ENCODE measurements around the gene PNMA6F.
"Not testable (repeated sequence)": the region's sequence is repeated elsewhere in the genome, so short reads cannot be mapped to it uniquely, and the experiment has no call there.

PNMA6F gene

DNA sequence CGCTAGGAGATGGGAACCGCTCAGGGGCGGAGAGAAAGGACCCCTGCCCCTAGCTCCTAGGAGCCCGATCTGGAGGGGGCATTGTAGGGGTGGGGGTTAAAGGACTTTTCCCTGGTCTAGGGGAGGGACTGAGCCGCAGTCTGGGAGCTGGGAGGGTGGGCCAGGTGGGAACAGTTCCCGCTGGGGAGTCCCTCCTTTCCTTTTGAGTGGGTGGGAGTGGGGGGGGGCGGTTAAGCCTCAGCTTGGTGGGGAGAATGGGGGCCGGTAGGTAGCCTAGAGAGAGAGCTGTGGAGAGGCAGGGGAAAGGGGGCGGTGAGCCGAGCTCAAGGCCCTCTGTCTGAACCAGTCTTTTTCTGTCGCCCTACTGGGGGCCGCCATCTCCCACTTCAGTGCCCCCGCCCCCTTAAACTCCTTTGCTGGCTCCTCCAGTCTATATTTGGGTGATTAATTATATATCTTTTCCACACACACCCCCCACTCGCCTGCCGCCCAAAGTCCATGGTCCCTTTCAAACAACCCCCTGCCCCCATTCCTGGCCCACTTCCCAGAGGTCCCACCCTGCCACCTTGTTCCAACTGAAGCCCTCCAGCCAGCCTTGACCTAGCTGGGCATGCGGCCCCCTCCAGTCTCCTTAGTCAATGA, 13.2 kb upstream of the PNMA6F start:
- DNase-seq: no peak

DNA sequence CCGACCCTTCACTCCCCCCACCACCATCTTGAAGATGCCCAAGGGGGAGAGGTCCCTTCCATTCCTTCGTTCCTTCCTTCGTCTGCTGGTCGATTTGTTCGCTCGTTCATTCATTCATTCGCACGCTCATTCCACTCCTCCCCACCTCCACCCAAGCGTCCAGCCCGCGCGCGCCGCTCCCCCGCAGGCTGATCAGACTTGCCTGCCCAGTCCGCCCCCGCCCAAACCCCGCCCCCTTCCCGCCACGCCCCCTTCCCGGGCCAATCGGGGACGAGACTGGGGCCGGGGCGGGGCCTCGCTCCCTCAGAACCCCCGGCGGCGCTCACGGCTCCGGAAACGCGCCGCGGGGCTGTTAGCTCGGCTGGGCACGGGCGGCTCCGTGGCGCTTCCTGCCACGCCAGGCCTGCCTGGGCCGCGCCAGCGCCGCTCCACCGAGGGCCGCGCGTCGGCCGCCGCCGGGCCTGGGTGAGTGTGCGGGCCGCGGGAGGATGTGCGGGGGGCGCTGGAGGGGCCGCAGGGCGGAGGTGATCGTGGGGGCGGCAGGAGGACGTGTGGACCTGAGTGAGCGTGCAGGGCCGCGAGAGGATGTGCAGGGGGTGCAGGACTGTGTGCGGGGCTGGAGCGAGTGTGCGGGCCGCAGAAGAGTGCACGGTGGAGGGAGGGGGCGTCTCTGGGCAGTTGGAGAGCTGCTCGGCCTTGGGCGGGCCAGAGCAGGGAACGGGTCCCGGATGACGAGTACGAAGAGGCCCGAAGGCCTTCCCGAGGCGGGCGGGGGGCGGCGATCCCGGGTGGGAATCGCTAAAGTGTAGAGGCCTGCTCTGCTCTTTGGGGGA, 12.5 kb upstream of the PNMA6F start, which contains the start of gene ZNF275:
Gene ZNF275, plus strand, starts transcription at position 333 of the 833 bp plus-strand sequence. CDS start 2,527 bp downstream, outside the sequence.
- peak; percentile 89 for DNase-seq

DNA sequence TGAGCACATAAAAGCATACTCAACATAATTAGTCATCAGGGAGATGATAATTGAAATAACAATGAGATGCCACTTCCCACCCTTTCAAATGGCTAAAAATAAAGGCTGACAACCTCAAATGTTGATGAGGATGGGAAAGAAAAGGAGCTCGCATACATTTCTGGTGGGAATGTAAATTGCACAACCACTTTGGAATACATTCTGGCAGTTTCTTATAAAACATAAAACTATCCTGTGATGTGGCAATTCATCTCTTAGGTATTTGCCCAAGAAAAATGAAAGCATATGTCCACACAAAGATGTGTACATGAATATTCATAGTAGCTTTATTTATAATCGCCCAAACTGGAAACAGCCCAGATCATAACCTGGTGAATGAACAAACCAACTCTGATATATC, 11.7 kb upstream of the PNMA6F start:
- DNase-seq: peak; percentile 5

DNA sequence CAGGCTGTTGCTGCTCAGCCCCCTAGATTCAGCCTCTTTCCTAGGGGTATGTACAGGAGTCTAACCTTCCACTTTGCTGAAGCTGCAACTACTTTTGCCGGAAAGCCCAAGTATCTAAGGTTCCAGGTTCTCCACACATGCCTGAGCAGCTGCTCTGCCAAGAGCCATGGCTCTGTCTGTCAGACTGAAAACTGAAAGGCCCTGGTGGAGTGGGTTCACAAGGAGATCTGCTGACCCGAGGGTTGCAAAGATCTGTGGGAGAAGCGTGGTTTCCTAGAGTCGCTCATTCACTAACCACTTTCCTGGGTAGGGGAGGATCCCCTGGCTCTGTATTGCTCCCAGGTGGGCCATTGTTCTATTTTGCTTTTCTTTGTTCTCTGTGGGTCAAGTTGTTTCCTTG, 6.0 kb upstream of the PNMA6F start:
- DNase-seq: no peak

DNA sequence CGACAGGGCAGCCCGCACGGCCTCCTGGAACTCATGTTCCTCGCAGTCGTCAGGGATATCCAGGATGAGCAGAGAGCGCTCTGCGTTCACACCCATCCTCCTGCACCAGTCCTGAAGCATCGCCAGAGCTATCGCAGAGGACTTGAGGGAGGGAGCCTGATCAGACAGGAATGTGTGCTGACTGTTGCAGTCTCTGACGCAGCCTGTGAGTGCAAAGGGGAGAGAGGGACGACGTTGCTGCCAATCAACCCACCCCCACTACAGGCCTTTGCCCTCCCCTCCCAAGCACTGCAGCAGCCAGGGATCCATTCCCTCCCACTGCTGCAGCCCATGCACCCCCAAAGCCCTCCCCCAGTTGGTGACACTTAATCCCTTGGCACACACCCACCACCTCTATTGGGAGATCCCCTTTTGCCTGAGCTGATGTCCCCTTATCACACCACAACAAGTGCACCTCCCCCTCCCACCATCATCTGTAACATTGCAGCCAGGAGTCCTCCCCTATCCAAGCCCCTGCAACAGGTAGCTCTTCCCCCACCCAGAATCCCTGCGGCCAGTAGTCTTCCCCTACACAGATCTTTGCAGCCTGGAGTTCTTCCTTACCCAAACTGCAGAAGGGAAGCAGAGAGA, 897 bp downstream of the PNMA6F start:
- no peak for DNase-seq

DNA sequence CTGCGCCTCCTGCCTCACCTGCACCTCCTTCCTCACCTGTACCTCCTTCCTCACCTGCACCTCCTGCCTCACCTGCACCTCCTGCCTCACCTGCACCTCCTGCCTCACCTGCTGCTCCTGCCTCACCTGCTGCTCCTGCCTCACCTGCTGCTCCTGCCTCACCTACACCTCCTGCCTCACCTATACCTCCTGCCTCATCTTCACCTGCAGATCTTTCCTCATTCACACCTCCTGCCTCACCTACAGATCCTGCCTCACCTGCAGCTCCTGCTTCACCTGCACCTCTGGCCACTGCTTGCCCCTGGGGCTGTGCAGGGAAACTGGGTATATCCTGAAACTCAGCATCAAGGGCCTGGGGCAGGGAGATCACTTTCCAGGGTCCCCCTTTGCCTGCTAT, 1.5 kb downstream of the PNMA6F start:
- not testable (repeated sequence) for DNase-seq

DNA sequence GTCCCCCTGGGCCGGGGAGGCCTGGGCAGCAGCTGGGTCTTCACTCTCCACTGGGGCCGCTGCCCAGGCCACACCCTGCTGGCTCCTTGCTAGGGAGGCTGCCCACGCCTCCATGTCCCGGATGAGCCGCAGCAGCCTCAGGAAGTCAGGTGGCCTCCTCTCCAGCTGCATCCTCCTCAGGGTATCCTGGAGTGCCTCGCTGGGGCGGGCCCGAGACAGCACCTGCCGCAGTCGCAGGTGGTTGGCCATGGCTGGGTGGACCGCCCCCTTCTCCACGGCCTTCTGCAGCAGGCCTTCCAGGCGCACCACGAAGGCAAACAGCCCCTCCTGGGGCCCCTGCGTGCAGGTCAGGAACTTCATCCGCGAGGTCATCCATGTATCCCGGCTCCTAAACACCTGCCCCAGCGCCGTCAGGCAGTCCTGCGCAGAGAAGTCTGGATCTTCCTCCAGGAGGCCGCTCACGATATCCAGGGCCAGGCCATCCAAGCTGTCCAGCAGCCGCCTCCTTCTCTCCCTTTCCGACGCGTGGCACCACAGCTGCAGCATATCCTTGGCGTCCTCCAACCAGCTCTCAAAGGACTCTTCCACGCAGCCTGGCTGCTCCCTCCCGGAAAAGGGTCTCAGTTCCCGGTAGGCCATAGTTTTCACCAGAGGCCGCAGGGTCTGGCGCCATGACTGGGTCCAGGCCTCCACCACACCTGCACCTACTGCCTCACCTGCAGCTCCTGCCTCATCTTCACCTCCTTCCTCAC, 2.1 kb downstream of the PNMA6F start:
- DNase-seq: no peak

DNA sequence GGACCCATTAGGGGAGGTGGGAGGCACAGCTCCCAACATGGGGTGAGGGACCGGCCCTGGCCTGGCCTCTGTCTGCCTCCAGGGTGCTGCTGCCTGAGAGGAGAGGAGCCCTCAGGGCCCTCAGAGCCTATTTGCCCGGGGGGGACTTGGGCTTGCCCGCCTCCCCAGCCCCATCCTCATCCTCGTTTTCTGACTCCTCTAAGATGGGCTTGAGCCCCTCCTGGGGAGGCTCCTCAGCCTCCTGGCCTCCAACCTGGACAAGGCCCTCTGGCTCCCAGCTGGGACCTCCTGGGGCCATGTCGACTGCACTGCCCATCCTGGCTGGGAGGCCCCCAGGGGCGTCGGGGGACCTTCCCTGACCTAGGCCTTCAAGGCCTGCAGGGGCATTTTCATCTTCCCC, 2.8 kb downstream of the PNMA6F start:
- no peak for DNase-seq

DNA sequence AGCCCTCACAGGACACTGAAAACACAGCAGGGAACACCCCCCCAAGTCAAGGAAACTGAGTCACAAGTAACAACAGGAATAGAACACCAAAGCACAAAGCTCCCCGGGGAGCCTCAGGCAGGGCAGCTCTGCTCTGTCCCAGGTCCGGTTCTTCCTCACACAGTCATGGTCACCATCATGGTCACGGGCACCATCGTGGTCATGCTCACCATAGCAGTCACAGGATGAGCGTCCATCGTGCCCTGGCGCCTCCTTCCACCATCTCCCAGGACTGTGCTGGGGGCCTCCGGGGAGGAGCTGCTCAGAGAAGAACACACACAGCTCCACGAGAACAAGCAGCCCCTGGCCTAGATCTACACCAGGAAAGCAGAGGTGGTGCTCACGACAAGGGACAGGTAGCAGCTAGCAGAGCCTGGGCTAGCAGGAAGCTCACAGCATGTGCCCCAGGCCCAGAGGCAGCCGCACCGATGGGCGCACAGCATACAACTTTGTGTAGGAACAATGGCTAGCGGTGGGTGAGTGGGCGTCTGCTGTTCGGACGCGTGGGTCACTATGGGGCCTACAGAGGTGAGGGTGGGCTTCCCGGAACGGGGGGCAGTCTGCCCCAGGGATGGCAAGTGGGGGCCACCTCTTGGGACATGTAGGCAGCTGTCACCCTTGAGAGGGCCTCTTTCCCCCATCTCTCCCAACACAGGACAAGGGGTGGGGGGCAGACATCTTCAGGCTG, 3.4 kb downstream of the PNMA6F start:
- DNase-seq: no peak

DNA sequence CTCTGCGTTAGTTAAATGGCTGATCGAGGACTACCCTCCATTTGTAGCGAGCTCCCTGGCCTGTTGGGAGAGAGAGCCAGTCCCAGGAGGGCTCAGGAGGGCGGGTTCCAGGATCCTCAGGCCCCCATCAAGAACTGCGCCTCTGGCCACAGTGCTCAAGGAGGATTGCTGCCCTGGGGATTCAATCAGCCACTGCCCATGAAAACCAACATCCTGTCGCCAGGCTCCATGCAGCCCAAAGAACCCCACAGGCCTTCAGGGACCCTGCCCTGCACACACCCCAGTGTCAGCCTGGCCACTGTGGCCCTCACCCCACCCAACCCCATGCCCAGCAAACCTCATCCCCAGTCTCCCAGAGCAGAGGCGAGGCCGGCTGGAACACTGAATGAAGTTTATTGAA, 4.3 kb downstream of the PNMA6F start:
- DNase-seq: no peak

DNA sequence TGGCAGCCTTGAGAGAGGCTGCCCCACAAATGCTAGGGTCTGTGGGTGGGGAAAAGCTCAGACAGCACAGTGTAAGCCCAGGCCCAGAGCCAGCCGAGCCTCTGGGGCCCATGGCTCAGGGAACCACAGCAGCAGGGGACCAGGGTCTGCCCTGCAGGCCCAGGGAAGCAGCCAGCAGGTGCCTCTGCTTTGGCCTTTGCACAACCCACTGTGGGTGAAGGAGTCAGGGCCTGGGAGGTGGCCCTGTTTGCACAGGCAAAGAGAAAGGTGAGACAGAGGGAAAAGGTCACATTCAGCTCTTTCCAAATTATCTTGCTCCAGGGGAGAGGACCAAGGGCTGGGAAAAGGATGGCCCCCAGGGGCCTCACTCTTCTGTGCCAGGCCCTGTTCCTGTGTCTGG, 8.7 kb downstream of the PNMA6F start:
- no peak for DNase-seq

DNA sequence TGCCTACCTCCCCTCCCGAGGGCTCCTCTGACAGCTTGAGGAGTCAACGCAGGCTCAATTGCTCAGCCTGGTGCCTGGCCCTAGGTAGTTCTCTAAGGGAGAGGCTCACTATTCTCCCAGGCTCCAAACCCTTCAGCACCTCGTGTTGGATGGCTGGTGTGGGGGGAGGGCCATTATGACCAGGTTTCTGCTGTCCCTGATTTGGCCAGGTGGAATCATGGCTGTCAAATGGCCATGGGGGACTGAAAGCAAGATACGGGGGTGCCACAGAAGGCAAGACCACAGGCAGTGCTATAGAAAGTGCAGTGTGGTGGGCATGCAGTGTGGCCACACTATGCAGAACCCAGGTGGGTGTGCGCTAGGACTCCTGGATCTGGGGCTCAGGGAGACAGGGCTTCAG, 9.5 kb downstream of the PNMA6F start:
- no peak for DNase-seq

DNA sequence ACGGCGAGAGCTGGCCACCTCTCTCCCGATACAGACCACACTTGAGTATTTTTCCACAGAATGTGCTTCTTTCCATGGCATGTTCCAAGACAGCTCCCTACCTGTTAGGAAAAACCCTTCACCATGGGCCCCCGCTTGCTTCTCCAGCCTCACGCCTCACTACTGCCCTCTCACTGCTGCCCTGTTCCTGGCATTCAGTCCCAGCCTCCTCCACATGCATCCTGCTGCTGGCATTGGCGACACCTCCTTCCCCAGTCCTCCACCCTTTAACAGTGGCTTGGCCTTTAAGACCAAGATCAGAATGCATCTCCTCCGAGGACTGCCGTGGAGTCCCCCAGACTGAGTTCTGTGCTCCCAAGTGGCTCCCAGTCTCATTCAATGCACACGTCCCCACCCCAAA, 10.7 kb downstream of the PNMA6F start:
- no peak for DNase-seq

DNA sequence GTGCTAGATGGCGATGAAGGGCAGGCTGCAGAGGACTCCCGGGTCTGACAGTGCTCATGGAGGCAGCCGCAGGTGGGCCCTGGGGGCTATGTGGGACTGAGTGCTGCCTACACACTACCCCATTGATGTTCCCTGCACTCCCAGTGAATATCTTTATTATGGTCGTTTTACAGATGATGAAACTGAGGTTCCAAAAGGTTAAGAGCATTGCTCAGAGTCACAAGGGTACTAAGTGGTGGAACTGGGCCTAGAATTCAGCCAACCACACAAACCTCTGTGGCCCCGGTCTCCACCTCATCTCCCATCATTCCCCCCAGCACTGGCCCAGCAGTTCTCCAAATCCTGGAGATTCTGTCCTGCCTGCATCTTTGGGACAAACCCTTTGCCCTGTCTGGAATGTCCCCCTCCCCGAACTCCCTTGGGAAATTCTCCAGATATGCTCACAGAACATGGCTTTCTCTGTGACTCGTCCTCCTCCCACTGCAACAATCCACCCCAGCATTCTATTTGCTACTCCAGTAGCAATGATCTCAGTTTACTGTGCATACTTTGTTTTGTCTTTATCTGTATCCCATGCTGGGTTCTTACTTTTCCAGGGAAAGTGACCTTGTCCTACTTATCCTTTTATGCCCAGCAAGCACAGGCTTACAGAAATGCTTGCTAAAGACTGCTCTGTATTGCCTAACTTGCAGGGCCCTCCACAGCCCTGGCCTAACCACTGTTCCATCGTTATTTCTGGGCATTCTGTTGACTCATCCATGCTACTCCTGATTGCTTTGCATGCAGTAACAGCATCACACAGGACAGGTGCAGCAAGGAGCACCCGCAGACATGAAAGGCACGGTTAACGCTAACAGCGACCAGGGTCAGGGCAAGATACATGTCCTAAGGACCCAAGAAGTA, 14.0 kb downstream of the PNMA6F start:
- DNase-seq: no peak

DNA sequence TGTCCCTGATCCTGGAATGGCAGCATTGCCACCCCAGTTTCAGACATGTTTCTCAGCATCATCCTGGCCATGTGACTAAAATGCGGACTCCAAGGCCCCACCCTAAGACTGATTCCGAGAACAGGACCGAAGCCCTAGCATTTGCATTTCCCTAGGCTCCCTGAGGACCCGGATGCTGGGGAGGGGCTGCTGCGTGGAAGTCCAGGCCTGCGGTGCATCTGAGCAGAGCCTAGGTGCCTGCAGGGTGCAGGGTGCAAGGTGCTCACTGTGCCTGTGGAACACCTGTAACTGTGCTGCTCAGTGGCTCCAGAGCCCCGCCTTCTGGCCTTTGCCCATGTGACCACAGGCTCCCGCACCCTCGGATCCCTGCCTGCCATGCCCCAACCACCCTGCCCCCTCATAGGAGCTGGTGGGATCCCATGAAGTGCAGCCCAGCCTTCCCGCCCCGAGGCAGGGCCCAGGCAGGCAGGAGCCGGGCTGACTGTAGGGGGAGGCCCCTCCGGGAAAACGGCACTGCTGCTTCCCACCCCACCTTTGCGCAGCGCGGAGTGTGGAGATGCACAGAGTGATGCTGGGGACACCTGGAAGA, 14.9 kb downstream of the PNMA6F start:
- DNase-seq: no peak

DNA sequence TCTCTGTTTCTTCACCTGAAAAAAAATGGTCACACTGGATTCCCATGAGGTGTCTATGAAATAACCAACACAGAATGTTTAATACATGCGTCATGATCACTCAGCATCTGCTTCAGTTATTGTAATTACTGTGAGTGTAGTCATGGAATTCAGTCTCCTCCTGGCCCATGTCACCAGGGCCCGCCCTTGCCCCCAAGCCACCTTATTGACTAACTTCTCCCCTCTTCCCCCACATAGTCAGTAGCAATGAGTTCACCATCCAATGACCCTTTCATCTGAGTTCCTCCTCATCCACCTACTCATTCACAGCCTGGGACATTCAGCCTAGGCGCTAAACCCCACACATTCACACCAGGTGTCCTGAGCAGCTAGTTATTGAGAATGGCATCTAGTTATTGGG, 15.6 kb downstream of the PNMA6F start:
- DNase-seq: no peak

DNA sequence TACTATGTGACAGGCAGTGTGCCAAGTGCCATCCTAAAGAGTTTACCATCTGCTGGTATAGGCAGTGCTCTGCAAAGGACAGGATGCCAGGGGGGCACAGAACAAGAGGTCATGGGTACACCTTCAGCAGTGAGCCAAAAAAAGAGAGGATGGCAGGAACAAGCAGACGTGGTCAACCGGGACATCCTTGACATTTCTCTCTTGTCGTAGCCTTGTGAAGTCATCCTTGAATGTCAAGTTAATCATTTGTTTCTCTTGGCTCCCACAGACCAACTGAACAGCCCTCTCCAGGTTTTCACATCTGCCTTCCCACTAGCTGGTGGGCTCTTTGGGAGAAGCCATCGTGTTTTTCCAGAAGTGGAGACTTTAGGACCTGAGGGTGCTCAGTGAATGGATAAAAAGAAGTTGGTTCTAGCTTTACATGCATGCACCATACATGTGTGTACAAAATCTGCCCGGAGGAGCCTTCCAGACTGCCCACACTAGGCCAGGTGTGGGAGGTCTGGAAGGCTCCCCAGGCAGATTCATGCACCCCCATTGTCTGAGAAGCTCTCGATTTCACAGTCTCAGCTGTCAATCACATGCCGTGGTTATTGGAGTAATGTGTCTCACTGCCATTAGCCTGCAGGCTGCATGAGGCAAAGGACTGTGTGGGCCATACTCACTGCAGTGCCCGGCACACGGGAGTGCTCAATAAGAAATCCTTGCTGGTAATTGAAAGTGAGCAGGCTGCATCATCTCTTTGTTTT, 16.4 kb downstream of the PNMA6F start:
- DNase-seq: no peak

DNA sequence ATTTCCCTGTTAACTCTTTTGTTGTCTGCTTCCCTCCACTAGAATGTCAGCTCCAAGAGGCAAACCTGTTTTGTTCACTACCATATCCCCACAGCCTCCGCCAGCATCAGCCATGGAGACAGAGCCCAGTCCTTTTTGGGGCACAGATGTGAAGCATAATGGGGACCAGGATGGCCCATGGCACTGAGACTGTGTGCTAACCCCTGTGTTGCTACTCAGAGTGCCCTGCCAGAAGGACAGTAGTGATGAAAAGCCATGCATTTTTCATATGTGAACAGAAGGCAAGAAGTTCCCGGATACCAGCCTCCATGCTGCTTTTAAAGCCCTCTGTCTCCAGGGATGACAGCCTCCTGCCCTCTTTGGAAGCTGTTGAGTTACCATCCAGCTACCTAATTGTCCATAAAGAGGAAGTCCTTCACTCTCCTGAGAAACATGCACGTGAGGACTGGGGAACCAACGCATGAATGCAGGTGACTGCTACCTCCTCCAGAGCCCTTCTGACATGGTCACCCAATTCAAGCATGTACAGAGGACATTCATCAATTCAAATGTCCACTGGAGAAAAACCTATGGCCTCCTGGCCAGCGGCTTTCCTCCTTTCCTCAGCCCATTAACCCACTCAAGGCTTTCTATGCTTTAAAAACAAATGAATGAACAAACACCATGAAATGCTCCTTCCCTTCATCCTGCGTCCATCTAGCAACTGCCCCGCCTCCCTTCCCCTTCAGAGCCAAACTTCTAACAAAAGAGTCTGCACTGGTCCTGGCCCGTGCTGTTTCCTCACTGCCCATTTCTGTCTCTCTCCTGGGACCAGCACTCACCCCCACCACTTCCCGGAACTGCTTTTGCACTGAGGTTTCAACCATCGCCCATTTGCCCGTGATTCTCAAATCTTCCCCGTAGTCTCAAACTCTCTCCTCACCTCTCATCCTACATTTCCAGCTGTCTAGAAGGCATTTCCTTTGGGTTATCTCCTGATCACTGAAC, 18.0 kb downstream of the PNMA6F start:
- no peak for DNase-seq

DNA sequence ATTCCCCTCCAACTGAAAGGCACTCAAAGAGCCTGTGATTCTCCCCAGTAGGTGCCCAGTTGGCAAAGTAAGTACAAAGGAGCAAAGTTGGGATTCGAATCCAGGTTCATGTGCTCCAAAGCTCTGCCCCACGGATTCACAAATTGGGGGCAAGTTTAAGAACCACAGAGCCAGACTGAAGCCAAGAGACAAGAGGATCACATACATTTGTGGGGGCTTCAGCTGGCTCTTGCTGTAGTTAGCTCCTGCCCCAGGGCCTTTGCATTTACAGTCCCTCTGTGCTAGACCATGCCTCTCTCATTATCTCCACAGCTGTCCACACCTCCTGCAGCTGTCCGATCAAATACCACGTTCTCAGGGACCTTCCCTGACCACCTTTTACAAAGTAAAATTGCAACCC, 18.8 kb downstream of the PNMA6F start:
- no peak for DNase-seq
